NCI-H1930 (cell line): Measurements from ENCODE around the gene DLG1.
A peak's percentile ranks its signal among the peaks of the same experiment; 100 is the strongest.

Source experiments
- DNase-seq, 2 experiments: peaks; one replicate each; lab custom pipeline; 2025; lab: John Stamatoyannopoulos, UW

DLG1 gene

DNA sequence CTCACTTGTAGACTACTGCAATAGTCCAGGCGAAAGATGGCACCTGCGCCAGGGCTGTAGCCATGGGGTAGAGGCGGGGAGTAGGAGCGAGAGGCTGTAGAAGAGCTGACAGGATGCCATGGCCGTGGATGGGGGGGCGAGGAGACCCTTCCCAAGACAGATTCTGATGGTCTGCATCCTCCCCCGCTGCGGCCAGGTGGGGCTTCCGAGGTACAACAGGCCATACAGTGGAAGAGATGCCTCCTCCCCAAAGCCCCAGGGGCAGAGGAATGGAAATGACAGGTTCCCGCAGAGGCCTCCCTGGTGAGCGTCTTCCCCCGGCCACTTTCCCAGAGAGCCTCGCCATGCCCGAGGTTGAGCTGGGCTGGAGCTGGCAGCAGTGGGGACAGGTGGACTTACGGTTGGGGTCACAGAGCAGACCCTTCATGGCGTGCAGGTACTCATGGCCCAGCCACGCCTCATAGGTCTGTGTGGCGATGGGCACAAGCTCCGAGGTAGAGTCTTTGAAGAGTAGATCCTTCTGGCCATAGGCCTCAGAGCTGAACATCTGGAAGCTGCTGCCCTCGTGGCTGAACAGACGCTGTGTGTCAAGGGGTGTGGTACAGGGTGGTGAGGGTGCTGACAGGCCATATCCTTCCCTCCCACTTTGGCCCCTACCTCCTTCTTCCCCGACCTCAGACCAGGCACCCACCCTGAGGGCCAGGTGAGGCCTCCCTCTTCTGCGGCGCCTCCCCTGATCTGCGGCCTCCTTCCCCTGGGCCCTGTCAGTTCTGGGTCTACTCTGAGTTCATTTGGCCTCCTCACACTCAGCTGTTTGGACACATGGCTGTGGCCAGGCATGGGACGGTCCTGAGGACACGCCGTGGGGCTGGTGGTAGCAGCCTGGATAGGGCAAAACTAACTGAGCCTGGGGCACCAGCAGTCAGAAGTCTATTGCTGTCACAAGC lies 282.3 kb downstream of the DLG1 start:
- no peak for DNase-seq

- DNase-seq: no peak
Observed at GRCh38 chr3:197014942-197015575, 283.4 kb downstream of the DLG1 start.

DNA sequence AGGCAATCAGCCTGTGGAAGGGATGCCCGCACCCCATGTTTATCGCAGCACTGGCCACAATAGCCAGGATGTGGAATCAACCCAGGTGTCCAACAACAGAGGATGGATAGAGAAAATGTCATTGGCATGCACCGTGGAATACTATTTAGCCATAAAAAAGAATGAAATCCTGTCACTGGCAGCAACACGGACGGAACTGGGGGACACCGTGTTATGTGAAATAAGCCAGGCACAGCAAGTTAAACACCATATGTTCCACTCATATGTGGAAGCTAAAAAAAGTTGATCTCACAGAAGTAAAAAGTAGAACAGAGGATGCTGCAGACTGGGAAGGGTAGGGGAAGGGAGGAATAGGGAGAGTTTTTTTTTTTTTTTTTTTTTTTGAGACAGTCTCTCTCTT lies 284.4 kb downstream of the DLG1 start:
- DNase-seq: no peak

DNA sequence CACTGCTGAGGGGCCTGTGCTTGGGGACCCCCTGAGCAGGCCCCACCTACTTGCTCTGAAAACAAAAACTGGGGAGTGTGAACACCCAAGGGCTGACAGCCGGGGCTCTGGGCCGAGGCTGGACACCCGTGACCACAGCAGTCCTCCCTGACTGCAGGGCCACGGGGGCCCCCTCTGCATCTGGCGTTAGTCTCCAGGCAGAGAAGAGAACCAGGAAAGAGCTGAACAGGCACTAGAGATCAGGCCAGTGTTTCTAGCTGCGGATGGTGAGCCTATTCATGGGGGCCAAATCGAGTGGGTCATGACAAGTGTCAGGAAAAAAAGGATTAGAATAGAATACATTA lies 285.9 kb downstream of the DLG1 start:
- no peak for DNase-seq

- DNase-seq: no peak
Observed at GRCh38 chr3:197011780-197012539, 286.5 kb downstream of the DLG1 start.

DNA sequence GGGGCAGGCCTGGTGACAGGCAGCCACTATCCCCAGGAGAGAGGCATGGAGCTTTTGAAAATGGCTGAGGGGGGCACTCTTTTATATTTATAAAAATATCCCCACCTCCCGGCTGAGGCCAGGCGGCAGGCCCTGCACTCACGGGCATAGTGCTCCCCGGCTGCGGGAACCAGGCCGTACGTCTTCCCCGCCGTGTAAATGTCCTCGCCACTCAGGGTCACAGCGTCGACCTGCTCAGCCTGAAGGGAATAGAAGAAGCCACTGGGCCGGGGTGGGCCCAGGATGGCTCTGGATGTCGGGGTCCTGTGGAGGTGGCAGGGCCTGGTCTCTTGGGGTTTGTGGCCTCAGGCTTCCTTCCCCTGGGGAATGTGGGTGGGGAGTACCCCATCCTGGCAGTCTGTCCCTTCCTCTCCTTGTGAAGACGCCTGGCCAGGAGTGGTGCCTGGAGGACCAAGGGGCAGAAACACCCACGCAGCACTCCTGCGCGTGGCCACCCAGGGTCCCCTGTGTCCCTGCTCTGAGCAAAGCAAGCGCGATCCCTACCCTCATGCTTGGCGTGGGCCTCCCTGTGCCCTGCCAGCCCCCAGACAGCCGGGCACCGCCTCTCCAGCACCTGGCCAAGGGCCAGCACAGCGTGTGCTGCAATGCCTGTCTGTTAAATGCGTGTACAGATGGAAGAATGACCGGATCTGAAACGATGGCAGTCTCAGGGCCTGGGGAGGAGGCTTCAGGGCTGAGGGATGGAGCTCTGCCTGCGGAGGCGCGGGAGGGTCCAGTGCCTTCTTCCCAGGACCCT lies 287.7 kb downstream of the DLG1 start:
- DNase-seq: no peak

GRCh38 chr3:197009532-197010019 lies 288.8 kb downstream of the DLG1 start:
- DNase-seq: no peak

- no peak for DNase-seq
Observed at GRCh38 chr3:197008436-197009209, 289.8 kb downstream of the DLG1 start.

DNA sequence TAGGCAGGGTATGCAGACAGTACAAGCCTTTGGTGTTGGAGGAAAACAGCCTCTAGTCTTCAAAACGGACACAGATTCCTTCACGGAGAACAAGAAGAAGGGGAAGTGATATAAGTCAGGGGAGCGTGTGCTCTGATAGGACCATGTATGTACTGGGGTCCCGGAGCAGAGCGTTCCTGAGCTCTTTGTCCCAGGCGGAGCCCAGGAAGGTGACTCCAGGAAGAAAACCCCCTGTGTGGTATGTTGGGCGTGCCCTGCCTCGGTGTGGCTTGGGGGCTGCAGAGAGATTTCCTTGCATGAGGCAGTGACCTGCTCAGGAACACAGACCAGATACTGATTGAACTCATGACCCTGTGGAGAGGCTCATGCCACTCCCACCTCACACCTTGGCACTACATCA lies 290.5 kb downstream of the DLG1 start:
- DNase-seq: no peak

DNA sequence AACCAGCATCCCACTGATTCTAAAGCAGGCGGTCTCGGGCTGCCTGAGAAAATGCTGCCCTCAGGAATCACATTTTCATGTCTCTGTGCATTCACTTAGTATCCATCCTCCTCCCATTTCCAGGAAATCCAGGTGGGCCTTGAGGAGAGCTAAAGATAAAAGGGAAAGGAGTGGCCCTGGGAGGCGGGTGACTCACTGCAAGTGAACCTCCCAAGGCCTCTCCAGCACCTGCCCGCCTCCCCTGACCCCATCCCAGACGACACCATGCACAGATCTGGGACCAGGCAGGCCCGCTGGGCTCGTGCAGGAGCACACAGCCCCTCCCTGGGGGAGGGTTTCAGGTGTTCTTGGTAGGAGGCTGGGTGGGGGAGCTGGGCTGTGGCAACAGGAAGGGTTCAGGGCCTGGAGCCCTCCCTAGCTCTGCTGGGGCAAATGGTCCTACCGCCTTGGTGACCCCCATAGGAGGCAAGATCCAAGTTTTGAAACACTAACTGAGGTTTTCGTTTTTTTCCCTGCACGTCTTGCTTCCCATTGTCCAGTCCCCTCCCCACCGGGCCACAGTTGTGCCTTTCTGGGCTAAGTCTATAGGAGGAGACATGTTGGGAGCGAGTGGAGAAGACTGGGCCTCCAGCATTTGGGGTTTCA lies 291.0 kb downstream of the DLG1 start:
- no peak for DNase-seq

GRCh38 chr3:197006860-197007259 lies 291.6 kb downstream of the DLG1 start:
- no peak for DNase-seq

GRCh38 chr3:197006446-197006845 lies 292.0 kb downstream of the DLG1 start:
- no peak for DNase-seq

DNA sequence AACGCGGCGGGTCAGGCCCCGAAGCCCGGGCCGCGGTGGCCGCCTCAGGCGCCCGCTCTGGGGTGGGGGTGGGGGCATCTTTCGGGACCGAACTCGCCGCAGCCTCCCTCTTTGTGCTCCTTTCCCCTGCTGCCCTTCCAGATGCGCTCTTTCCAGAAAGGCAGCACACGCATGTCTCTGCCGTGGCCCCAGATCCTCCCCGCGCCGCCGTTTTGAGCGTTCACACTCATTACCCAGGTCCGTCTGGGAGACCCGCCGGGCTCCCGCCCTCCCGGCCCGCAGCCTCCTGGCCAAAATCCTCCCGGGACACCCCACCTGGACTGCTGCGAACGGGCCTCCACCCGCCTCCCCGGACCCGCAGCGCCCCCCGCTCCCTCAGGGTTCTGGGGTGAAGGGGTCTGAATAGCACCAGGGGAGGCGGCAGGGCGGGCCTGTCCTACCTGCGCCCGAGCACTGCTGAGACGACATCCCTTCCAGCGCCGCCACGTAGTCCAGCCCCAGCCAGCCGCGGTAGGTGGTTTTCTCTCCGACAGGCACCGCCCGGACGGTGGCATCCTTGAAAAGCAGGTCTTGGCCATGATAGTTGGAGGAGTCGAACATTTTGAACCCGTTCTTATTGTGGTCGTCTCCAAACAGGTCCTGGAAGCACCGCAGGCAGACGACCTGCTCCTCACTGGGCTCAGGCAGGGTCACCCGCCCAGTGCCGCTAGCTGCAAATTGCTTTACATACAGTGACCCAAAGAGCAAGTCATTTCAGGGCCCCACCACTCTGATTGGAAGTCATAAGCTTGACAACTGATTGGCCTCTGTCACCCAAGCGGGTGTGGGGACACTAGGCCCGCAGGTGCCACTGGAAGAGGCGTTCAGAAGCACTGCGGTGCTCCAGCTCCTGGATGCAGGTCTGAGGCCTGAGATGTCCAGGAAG lies 294.7 kb downstream of the DLG1 start:
- no peak for DNase-seq

GRCh38 chr3:197002701-197003454 lies 295.5 kb downstream of the DLG1 start:
- DNase-seq: peak; percentile 73 to 75

GRCh38 chr3:197001972-197002700 lies 296.3 kb downstream of the DLG1 start:
- no peak for DNase-seq

DNA sequence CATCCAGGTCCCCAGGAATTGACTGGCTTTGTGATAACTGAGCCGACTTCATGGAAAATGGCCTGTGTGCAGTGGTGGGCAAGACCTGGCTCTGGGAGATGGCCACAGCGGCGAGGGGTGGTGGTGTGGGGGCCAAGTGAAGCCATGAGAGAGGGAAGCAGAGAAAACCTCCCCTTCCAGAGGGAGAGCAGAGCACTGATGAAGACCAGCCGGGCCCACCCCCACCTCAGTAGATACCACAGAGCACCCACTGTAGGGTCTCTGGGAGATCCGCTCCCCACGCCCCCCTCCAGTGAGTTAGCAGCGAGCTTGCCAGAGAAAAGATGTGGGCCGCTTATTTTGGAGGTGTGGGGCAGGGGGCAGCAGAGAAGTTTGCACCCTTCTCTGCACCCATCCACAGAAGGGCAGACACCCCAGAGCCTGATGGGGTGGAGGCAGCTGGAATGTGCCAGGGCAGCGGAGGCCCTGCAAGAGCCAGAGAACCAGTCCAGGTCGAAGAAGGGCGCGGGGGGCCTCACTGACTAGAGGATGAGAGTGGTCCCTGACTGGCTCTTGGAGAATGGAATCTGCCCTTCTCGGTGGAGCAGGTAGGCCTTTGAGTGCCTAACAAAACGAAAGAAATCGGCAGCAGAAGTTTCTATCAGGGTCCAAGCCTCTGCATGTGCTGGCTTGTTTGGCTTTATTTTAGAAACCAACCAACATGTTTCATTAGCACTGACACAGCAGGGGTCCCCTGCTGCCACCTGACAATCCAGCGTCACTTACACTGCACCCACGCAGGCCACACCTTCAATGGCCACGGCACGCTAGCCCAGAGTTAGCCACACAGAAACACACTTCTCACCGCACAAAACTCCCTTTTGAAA lies 297.1 kb downstream of the DLG1 start:
- DNase-seq: no peak

- DNase-seq: no peak
Observed at GRCh38 chr3:197000211-197000610, 298.2 kb downstream of the DLG1 start.
